ENCODE results near the gene USPL1.

GRCh38 chr13:30708541-30708940 lies 90.8 kb downstream of the USPL1 start:
- TF ChIP-seq EZH2phosphoT487 (IDR thresholded peaks at IDR 0.05; ENCODE audit: borderline replicate concordance, low read length), result no peak
- TF ChIP-seq EZH2 (IDR thresholded peaks at IDR 0.05; ENCODE audit: low read length, unreplicated experiment), result no peak
- no peak for TF ChIP-seq CTCF (conservative IDR thresholded peaks at IDR 0.05; ENCODE audit: low read depth, low read length)
